CD4-positive, alpha-beta T cell treated with Interleukin-6 at 100 ng/mL for 8 hours (primary cell): ENCODE results near the gene NEMP2.

Experiments
- DNase-seq: peaks from one replicate; pipeline ENCODE4 v3.0.0-alpha.2; 2020; ENCODE audit warnings: mixed read lengths, low spot score

NEMP2 gene

GRCh38 chr2:190554357-190555006 lies 20.0 kb upstream of the NEMP2 start:
- DNase-seq: no peak

- DNase-seq: no peak
Observed at GRCh38 chr2:190553254-190553653, 18.7 kb upstream of the NEMP2 start.

- no peak for DNase-seq
Observed at GRCh38 chr2:190551928-190552327, 17.4 kb upstream of the NEMP2 start.

- DNase-seq: no peak
Observed at GRCh38 chr2:190550137-190550536, 15.6 kb upstream of the NEMP2 start.

- DNase-seq: no peak
Observed at GRCh38 chr2:190547886-190548285, 13.4 kb upstream of the NEMP2 start.

GRCh38 chr2:190546734-190547133 lies 12.2 kb upstream of the NEMP2 start:
- no peak for DNase-seq

- no peak for DNase-seq
Observed at GRCh38 chr2:190545555-190546385, 11.2 kb upstream of the NEMP2 start.

GRCh38 chr2:190545093-190545492 lies 10.6 kb upstream of the NEMP2 start:
- DNase-seq: no peak

GRCh38 chr2:190540048-190540447 lies 5.5 kb upstream of the NEMP2 start:
- no peak for DNase-seq

- DNase-seq: no peak
Observed at GRCh38 chr2:190538201-190538600, 3.7 kb upstream of the NEMP2 start.

GRCh38 chr2:190537765-190538164 lies 3.2 kb upstream of the NEMP2 start:
- DNase-seq: no peak

- no peak for DNase-seq
Observed at GRCh38 chr2:190535586-190535985, 1.1 kb upstream of the NEMP2 start.

- no peak for DNase-seq
Observed at GRCh38 chr2:190535121-190535439, 558 bp upstream of the NEMP2 start.

- DNase-seq: peak; percentile 74
Observed at GRCh38 chr2:190533968-190534309, 583 bp downstream of the NEMP2 start.

- DNase-seq: no peak
Observed at GRCh38 chr2:190533175-190533967, 1.2 kb downstream of the NEMP2 start.

GRCh38 chr2:190532581-190532980 lies 1.9 kb downstream of the NEMP2 start:
- DNase-seq: no peak

GRCh38 chr2:190530248-190530900 lies 4.1 kb downstream of the NEMP2 start:
- no peak for DNase-seq

- DNase-seq: no peak
Observed at GRCh38 chr2:190529486-190530247, 4.9 kb downstream of the NEMP2 start.

GRCh38 chr2:190528521-190529001 lies 6.0 kb downstream of the NEMP2 start:
- DNase-seq: no peak

- DNase-seq: no peak
Observed at GRCh38 chr2:190527918-190528317, 6.6 kb downstream of the NEMP2 start.

- DNase-seq: no peak
Observed at GRCh38 chr2:190527214-190527613, 7.3 kb downstream of the NEMP2 start.
